Osteocyte (in vitro differentiated cells): ENCODE data around the gene STX11. TPM values are rescaled to one million over a fixed set of nuclear protein-coding genes. Genes with fewer than 3 reads are reported as not detected.

Experiments used
- DNase-seq: peaks from one replicate; pipeline ENCODE4 v3.0.0; 2021; ENCODE audit warnings: mixed read lengths; ENCODE audit not compliant: unreplicated experiment; ENCODE audit errors: extremely low spot score
- H3K27ac Mint-ChIP-seq: one replicate; pipeline ENCODE4 v1.8.0; 2021; ENCODE audit warnings: mild to moderate bottlenecking, mixed read lengths; ENCODE audit not compliant: unreplicated experiment
- H3K27me3 Mint-ChIP-seq: one replicate; pipeline ENCODE4 v1.8.0; 2021; ENCODE audit warnings: mixed read lengths; ENCODE audit not compliant: unreplicated experiment
- H3K36me3 Mint-ChIP-seq: one replicate; pipeline ENCODE4 v1.8.0; 2021; ENCODE audit warnings: mixed read lengths; ENCODE audit not compliant: unreplicated experiment
- H3K4me1 Mint-ChIP-seq: one replicate; pipeline ENCODE4 v1.8.0; 2021; ENCODE audit warnings: mixed read lengths; ENCODE audit not compliant: unreplicated experiment
- H3K4me3 Mint-ChIP-seq: one replicate; pipeline ENCODE4 v1.8.0; 2021; ENCODE audit warnings: mild to moderate bottlenecking, moderate library complexity, mixed read lengths; ENCODE audit not compliant: unreplicated experiment
- H3K9me3 Mint-ChIP-seq: one replicate; pipeline ENCODE4 v1.8.0; 2021; ENCODE audit warnings: mixed read lengths; ENCODE audit not compliant: unreplicated experiment
- total RNA-seq: library from RNA; stranded (reverse); gene quantifications from 2 replicates; pipeline ENCODE4 v1.2.1, GENCODE V29; 2021
- TF ChIP-seq, protein P1 (sequence below): fragments of 200-600 bp; sonication (generic); IDR thresholded peaks from 2 replicates; pipeline ENCODE4 v1.5.0; 2021; ENCODE audit warnings: antibody characterized with exemption, mild to moderate bottlenecking, moderate library complexity

Gene STX11
- total RNA-seq, 1 donor from 2014 or later = 0.86 TPM

DNA sequence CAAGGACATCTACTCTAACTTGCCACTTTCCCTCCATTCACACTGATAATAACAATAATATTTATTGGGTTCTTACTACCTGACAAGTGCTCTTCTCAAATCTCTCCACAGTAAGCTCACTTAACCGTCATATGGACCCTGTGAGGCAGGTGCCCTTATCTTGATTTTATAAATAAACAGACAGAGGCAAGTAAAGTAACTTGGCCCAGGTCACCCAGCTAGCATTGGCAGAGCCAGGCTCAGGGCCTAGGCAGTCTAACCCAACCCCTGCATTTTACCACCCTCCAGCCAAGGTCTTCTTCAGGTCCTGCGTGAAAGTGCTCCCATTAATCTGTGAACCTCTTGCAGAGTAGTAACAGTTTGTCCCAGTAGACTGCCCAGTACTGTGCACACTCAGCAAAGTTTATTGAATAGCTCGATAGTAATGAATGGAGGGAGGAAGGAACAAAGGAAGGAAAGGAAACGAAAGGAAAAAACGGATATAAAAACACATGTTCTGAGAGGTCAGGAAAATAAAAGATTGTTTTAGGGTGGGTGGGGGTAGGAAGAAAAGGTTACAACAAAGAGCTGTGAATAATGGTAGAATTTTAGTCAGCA lies 17.0 kb upstream of the STX11 start:
- no peaks in the 10 kb centered on the region for H3K36me3 Mint-ChIP-seq
- no peak overlapping the region for H3K27ac Mint-ChIP-seq
- H3K27me3 Mint-ChIP-seq = no peaks in the 10 kb centered on the region
- H3K9me3 Mint-ChIP-seq = no peaks in the 10 kb centered on the region
- TF ChIP-seq, protein P1, sequence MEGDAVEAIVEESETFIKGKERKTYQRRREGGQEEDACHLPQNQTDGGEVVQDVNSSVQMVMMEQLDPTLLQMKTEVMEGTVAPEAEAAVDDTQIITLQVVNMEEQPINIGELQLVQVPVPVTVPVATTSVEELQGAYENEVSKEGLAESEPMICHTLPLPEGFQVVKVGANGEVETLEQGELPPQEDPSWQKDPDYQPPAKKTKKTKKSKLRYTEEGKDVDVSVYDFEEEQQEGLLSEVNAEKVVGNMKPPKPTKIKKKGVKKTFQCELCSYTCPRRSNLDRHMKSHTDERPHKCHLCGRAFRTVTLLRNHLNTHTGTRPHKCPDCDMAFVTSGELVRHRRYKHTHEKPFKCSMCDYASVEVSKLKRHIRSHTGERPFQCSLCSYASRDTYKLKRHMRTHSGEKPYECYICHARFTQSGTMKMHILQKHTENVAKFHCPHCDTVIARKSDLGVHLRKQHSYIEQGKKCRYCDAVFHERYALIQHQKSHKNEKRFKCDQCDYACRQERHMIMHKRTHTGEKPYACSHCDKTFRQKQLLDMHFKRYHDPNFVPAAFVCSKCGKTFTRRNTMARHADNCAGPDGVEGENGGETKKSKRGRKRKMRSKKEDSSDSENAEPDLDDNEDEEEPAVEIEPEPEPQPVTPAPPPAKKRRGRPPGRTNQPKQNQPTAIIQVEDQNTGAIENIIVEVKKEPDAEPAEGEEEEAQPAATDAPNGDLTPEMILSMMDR = no peak
- peaks cover 18% of the 10 kb centered on the region for H3K4me1 Mint-ChIP-seq
- no peak overlapping the region for H3K4me3 Mint-ChIP-seq
- no peak for DNase-seq

DNA sequence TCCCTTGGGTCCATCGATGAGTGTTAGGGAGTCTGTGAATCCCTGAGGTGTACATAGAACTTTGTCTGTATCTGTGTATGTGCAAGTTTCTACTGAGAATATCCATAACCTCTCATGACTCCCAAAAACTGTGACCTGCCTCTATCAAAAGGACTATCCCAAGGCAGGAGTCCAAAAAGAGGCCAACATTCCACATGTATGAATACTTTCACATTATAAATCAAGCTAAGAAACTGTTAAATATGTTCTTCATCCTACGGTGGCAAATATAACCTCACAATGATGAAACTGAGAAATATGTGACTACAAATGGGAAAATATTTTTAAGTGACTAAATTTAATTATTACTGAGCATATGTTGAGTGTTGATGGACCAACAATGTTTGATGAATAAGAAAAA lies 16.1 kb upstream of the STX11 start:
- TF ChIP-seq, protein P1 = no peak
- no peaks in the 10 kb centered on the region for H3K9me3 Mint-ChIP-seq
- no peaks in the 10 kb centered on the region for H3K36me3 Mint-ChIP-seq
- no peak overlapping the region for H3K27ac Mint-ChIP-seq
- peaks cover 18% of the 10 kb centered on the region for H3K4me1 Mint-ChIP-seq
- DNase-seq = no peak
- no peak overlapping the region for H3K4me3 Mint-ChIP-seq
- H3K27me3 Mint-ChIP-seq = no peaks in the 10 kb centered on the region

DNA sequence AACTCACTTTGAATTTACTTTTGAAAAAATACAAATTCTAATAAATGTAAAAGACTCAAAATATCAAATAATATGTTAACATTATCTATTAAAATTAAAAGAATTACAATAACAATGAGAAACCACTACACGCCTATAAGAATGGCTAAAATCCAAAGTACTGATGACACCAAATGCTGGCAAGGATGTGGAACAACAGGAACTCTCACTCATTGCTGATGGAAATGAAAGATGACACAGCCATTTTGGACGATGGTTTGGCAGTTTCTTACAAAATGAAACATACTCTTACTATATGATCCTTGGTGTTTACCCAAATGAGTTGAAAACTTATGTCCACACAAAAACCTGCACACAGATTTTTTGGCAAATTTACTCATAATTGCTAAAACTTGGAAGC lies 15.6 kb upstream of the STX11 start:
- Mint-ChIP-seq H3K4me1 (peaks cover 15% of the 10 kb centered on the region), H3K4me3 (no peak overlapping the region), H3K9me3 (no peaks in the 10 kb centered on the region), H3K27me3 (no peaks in the 10 kb centered on the region), H3K36me3 (no peaks in the 10 kb centered on the region), H3K27ac (no peak overlapping the region)
- TF ChIP-seq, protein P1 = no peak
- DNase-seq = no peak

DNA sequence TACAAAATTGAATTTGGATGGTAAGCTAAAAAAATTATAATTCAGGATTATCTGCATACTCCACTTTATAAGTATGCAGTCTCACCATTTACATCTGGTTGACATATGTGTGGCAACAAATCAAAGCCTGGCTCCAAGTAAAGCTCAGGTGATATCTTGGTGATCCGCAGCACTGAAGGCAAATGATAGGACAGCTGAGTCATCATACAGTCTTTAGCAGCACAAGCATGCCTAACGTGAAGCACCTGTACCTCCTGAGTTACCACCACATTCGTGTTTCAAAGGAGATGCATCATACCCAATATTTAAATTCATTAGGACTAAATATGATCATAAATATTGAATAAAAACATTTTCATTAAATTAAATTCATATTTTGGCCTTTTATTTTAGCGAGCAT lies 11.8 kb upstream of the STX11 start:
- TF ChIP-seq, protein P1 = no peak
- Mint-ChIP-seq H3K4me1 (no peaks in the 10 kb centered on the region), H3K36me3 (no peaks in the 10 kb centered on the region), H3K27ac (no peak overlapping the region), H3K27me3 (no peaks in the 10 kb centered on the region), H3K9me3 (no peaks in the 10 kb centered on the region), H3K4me3 (no peak overlapping the region)
- no peak for DNase-seq

DNA sequence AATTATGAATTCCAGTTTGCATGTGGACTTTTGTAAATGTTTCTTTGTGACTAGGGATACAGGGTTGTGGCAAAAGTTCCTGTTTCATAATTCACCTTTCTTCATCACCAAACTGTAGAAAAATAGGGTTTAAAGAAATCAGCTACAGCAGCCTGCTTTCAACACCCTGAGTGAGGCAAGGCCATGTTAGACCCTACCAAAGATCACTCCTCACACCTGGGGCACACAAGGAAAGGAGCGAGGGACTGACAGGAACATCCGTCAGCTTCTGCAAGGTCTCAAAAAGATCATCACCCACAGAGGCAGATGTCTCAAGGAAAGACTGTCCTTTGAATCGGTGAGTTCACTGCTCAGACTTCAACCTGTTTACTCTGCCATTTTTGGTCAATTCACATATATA lies 10.5 kb upstream of the STX11 start:
- DNase-seq = no peak
- H3K4me1 Mint-ChIP-seq = no peaks in the 10 kb centered on the region
- TF ChIP-seq, protein P1 = no peak
- no peaks in the 10 kb centered on the region for H3K9me3 Mint-ChIP-seq
- no peaks in the 10 kb centered on the region for H3K27me3 Mint-ChIP-seq
- H3K36me3 Mint-ChIP-seq = no peaks in the 10 kb centered on the region
- no peak overlapping the region for H3K4me3 Mint-ChIP-seq
- no peak overlapping the region for H3K27ac Mint-ChIP-seq
